GM18520 (cell line): ENCODE measurements around the gene PLA2G6.
"Not testable (repeated sequence)": the region's sequence is repeated elsewhere in the genome, so short reads cannot be mapped to it uniquely, and the experiment has no call there.

ENCODE experiments used
- ATAC-seq: cut with Tn5 transposase; IDR thresholded peaks from one replicate; pipeline ENCODE4 v1.9.1; 2021; ENCODE audit not compliant: unreplicated experiment

The PLA2G6 gene

GRCh38 chr22:38086942-38087341 lies 94.7 kb downstream of the PLA2G6 start:
- ATAC-seq: no peak

- ATAC-seq: no peak
Observed at GRCh38 chr22:38086001-38086845, 95.4 kb downstream of the PLA2G6 start.

DNA sequence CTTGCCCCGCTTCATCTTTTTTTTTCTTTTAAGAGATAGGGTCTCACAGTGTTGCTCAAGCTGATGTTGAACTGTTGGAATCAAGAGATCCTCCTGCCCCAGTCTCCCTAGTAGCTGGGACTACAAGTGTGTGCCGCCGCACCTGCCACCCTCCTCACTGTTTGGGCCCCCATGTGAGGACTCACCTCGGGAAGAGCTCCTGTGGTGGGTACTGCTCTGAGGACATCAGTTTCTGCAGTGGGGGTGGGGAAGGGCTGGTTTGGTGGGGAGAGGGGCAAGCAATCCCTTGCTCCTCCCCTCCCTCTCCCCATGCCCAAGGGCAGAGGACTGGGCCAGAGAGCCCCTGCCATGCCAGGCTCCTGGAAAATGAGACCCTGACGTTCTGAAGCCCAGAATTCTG lies 96.1 kb downstream of the PLA2G6 start:
- no peak for ATAC-seq

DNA sequence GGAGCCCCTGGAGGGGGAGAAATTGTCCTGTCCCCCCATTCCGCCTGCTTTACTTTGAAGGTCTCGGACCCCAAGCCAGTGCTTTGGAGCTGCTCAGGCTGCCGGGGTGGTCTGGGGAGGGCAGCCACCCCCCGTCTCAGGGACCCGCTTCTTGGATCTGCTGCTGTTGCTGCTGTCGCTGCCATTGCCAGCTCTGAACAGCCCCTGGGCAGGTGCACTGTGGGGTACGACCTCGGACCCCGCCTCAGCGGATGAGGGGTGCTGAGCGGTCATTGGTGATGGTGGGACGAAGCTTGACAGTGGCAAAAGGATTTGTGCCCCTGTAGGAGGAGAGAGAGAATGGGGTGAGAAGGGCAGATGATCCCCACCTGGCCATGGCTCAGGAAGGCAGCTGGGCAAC lies 96.6 kb downstream of the PLA2G6 start:
- no peak for ATAC-seq

GRCh38 chr22:38083931-38084631 lies 97.5 kb downstream of the PLA2G6 start, which contains the start of gene SLC16A8:
Gene SLC16A8, minus strand, starts transcription at chr22:38084184. Its CDS starts 1,311 bp downstream, at chr22:38082873.
- no peak for ATAC-seq

DNA sequence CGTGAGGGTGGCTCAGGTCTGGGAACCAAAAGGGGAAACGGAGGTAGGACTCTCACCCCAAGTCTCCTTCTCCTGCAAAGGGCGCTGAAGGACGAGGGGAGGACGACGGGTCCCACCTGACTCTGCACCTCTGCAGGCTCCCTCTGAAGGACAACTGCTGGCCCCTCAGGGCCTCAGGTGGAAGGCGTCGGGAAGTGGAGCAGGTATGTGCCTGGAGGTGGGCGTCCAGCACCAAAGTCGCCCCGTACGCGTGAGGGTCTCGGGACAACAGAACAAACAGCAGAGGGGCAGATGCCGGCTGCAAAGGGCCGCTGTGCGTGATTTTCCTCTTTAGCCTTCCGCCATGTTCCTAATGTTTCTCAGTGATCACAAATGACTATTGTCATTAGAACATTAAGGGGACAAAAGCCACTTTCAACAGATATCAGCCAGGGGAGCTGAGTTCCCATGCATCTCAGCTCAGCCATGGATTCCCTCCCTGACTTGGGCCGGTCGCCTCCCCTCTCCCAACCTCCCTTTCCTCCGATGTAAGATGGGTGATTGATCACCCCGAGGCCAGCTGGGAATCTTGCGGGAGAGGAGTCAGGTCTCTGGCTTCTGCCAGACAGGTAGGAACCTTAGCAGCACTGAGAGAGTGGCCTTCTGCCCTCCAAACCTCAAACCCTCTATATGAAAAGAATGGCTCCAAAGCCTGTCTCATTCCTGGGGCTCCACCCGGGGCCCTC lies 98.5 kb downstream of the PLA2G6 start:
- ATAC-seq: no peak

- ATAC-seq: no peak
Observed at GRCh38 chr22:38081941-38082828, 99.4 kb downstream of the PLA2G6 start.

- no peak for ATAC-seq
Observed at GRCh38 chr22:38081636-38081940, 100.0 kb downstream of the PLA2G6 start.

- ATAC-seq: no peak
Observed at GRCh38 chr22:38080850-38081635, 100.6 kb downstream of the PLA2G6 start.

GRCh38 chr22:38080474-38080849 lies 101.2 kb downstream of the PLA2G6 start:
- ATAC-seq: no peak

DNA sequence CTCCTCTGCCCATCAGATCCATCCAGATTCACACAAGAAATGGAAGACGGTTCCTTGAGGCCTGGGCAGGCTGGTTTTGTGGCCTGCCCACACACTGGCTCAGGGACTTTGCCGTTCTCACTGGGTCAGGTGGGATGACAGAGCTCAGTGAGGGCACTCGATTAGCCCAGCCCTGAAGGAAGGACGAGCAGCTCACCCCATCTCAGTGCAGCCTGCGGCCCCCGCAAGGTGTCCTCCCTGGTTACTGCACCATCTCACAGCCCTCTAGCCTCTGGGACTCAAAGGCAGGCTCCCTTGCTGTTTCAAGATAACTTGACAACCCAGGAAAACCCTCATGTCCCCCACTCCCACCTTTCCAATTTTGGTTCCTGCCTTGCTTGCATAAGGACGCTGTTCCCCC lies 101.8 kb downstream of the PLA2G6 start:
- no peak for ATAC-seq

GRCh38 chr22:38079208-38079607 lies 102.4 kb downstream of the PLA2G6 start:
- ATAC-seq: not testable (repeated sequence)

DNA sequence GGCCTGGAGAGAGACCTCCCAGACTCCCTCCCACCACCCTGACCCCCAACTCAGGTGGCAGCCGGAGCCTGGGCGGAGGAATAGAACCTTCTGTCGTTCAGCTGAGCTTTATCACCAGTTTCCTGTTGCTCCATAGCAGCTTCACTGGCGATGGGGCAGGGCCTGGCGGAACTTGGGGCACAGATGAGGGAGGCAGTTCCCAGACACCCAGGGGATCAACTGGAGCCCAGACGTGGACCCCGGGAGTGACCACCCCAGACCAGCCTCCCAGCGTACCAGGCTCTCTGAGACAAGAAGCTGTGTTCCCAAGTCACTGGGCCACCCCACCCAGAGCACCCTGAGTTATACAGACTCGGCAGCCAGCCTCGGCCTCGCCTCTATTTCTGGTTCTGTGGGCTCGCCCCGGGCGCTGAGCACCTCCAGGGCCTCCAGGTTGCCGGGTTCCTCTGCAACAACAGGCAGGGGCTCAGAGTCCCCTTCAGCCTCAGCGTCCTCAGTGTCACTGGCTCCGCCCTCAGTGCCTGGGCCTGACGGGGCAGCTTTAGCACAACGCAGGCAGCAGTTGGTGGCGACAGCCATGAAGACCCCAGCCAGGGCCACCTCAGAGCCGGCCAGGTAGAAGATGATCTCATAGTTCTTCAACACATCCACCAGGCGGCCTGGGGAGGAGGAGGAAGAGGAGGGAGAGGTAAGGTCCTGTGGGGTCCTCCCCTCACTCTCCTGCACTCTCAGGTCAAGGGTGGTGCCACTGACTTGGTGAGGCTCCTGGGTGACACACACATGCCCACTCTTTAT lies 103.4 kb downstream of the PLA2G6 start:
- ATAC-seq: no peak

- ATAC-seq: no peak
Observed at GRCh38 chr22:38077595-38077994, 104.0 kb downstream of the PLA2G6 start.

GRCh38 chr22:38077096-38077495 lies 104.5 kb downstream of the PLA2G6 start:
- ATAC-seq: no peak

DNA sequence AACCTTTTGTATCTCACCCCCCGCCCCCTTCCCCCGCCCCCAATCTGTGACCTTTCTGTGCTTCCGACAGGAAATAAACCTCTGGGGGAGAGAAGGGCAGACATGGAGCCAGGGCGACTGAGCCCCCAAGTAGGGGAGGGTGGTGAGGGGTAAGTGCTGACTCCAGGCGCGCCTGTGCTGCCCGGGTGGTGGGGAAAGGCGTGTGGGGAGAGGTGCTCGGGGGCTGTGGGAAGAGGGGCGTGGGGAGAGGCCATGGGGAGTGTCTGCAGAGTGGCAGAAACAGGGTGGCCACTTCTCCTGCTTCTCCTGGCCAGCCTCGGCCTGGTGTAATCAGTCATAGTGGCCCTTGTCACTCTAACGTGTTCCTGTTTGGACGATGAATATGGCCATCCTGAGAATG lies 105.7 kb downstream of the PLA2G6 start:
- ATAC-seq: no peak

- ATAC-seq: no peak
Observed at GRCh38 chr22:38075105-38075825, 106.4 kb downstream of the PLA2G6 start.
